Fibroblast of gingiva (primary cell): ENCODE results near the gene DHX30.

ENCODE experiments used
- DNase-seq: peaks from one replicate; pipeline ENCODE4 v3.0.0-alpha.2; 2011; ENCODE audit warnings: low read depth

The DHX30 gene

DNA sequence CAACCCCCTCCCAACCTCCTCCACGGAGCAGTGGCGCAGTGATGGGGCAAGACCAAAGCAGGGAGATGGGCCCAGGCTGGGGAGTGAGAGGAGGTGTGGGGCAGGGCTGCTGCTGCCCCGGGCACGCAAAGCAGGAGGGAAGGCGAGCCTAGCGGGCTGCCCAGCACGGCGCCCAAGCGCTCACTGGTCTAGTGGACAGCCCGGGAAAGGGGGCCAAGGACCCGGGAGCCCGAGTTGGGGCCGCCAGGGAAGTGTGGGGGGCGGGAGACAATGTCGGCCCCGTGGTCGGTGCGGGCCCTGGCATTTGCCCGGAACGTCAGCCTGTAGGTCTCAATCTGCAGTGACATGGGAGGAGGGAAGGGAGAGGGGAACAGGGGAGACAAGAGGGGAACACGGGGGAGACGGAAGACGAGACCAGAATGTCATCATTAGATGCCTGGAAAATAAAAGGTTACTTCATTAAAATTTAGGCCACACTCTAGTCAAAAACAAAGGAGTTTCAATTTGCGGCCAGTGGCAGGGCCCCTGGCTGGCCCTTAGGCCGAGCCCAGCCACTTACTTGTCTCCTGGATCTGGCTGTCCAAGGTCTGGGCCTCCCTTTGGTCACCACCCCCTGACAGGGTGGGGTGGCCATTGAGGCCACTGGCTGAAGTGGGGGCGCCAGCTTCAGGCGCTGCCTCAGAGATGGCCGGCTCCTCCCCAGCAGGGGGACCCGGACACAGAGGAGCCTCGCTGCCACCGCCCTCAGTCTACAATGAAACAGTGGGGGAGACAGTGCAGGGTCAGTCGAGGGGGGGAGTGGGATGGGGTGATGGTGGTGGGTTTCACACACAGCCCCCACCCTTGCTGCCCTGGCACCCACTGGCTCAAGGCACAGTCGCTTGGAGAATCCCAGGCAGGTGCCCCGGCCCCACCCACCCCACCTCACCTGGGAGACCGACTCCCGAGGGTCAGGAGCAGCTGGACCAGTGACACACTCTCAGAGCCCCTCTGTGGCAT, 50.0 kb downstream of the DHX30 start:
- no peak for DNase-seq

DNA sequence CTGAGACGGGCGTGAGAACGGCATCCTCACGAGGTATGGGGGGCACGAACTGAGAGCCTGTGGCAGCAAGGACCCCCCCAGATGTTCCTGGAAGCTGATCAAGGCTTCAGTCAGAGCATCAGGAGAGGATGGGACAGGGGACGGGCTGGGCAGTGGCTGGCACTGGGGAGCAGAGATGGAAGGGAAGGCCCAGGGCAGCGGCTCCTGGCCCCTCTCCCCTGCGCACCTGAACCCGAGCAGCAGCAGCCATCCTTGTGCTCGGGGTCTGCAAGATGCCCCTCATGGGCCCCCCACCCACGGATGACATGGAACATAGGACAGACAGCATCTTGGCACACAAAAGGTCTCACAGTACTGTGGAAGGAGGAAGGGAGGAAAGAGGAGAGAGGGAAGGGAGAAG, 51.3 kb downstream of the DHX30 start:
- DNase-seq, result no peak

- DNase-seq, result no peak
Observed at GRCh38 chr3:47854720-47855455, 52.0 kb downstream of the DHX30 start.

GRCh38 chr3:47855461-47856383, 52.8 kb downstream of the DHX30 start:
- no peak for DNase-seq

GRCh38 chr3:47856669-47857068, 53.7 kb downstream of the DHX30 start:
- no peak for DNase-seq

DNA sequence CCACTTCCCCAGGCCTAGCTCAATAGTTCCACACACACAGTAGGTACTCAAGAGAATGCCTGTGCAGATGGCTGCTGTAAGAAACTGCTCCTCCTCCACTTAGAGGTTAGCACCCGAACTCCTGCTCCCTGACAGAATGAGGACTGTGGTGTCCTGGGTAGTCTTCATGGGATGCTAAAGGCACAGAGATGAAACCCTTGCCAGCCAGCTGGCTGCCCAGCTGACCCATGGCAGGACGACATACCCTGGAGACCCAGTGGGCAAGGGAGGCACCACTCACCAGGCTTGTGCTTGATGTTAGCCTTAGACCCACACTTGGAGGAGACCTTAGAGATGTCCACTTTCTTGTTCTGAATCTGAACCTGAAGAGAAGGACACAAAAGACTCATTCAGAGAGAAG, 54.2 kb downstream of the DHX30 start:
- DNase-seq, result no peak

DNA sequence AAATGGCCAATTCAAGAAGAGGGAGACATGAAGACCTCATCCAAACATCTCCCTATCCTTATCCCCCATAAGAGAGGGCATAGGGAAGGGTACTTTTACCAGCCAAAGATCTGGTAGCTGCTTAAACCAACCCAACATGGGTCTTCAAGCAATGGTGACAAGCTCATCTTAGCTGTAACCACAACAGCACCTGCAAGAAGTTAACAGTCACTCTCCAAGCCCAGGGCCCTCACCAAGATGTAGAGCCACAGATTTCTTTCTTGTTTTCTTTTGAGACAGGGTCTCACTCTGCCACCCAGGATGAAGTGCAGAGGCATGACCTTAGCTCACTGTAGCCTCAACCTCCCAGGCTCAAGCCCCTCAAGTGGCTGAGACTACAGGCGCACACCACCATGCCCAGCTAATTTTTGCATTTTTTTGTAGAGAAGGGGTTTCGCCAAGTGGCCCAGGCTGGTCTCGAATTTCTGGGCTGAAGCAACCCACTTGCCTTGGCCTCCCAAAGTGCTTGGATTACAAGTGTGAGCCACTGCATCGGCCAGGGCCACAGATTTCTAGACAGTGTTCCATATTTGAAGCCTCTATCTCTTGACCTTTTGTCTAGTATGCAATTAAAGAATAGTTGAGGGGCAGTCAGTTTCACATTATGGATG, 57.1 kb downstream of the DHX30 start:
- no peak for DNase-seq

- no peak for DNase-seq
Observed at GRCh38 chr3:47863391-47864128, 60.6 kb downstream of the DHX30 start.

DNA sequence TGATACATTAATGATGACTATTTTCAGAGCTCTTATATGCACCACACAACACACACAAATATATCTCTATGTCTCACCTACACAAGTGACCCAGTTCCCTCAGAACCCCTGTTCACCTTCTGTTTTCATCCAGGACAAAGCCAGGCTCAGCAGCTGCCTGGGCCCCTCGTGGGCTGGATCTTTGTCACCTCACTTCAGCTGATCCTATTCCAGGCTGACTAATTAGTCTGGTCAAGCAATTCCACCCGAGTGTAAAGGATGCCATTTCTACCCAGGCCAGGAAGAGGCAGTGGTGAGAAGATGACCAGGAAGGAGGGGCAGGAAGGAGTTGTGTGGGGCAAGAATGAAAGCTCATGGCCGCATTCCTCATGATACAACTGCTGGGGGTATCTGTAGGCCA, 62.3 kb downstream of the DHX30 start:
- no peak for DNase-seq

- DNase-seq, result no peak
Observed at GRCh38 chr3:47867451-47868044, 64.6 kb downstream of the DHX30 start.

GRCh38 chr3:47868306-47868705, 65.4 kb downstream of the DHX30 start:
- DNase-seq, result no peak

GRCh38 chr3:47870156-47870555, 67.2 kb downstream of the DHX30 start:
- no peak for DNase-seq

GRCh38 chr3:47870702-47871260, 67.8 kb downstream of the DHX30 start:
- DNase-seq, result no peak

- no peak for DNase-seq
Observed at GRCh38 chr3:47871389-47871788, 68.5 kb downstream of the DHX30 start.

- no peak for DNase-seq
Observed at GRCh38 chr3:47872916-47873315, 70.0 kb downstream of the DHX30 start.

GRCh38 chr3:47874438-47874837, 71.5 kb downstream of the DHX30 start:
- no peak for DNase-seq

- DNase-seq, result no peak
Observed at GRCh38 chr3:47874913-47875312, 72.0 kb downstream of the DHX30 start.

- no peak for DNase-seq
Observed at GRCh38 chr3:47877290-47877689, 74.4 kb downstream of the DHX30 start.

- DNase-seq, result no peak
Observed at GRCh38 chr3:47877719-47878118, 74.8 kb downstream of the DHX30 start.

- no peak for DNase-seq
Observed at GRCh38 chr3:47882338-47882737, 79.4 kb downstream of the DHX30 start.
